Measurements from ENCODE around the gene NOX4.
"Not testable (repeated sequence)": the region's sequence is repeated elsewhere in the genome, so short reads cannot be mapped to it uniquely, and the experiment has no call there.

The NOX4 gene

DNA sequence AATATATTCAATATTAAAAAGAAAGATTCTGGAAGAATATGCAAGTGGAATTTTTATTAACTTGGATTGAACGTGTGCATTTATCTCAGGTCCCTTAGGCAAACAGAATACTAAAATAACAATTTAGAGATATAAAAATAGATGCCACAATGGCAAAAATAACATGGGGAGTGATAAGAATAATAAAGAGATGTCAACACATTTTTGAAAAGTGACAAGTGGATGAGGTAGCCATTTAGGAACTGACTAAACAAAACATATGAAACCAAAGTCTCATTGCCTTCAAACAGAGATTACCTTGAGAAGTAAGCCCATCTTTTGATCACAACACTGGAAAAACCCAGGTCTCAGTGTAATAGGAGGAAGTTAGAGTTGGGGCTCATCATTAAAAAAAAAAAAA lies 112.2 kb downstream of the NOX4 start:
- DNase-seq: not testable (repeated sequence)

DNA sequence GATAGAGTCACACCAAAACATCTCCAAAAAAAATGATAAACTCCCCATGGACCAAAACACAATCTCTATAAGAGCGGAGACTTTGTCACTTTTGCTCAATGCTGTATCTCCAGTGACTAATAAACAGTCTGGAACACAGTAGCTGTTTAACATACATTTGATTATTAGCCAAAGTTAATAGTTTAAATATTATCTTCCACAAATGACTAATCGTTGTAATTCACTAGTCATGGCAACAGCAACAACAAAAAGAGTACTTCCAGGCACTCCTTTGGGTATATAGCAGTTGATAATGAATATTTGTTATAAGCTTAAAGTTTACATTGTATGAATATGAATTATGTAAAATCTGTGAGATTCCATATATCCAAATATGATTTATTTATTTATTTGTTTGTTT lies 121.8 kb downstream of the NOX4 start:
- DNase-seq: not testable (repeated sequence)

DNA sequence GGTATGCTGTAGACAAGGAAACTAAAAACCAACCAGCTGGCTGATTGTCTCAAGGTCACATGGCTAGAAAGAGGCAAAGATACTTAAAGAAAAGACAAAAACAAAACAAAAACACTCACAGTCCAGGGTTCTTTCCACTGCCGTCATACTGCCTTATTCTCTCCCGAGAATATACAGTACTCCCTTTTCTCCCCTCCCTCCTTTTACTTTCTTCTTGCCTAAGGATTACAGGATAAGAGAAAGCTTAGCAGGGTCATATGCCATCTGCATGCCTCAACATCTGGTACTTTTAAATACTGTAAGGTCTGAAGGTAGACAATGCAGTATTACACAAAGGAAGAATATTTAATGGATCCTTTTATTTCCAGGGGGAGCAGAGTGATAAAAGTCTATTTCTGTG lies 126.3 kb downstream of the NOX4 start:
- DNase-seq: not testable (repeated sequence)

DNA sequence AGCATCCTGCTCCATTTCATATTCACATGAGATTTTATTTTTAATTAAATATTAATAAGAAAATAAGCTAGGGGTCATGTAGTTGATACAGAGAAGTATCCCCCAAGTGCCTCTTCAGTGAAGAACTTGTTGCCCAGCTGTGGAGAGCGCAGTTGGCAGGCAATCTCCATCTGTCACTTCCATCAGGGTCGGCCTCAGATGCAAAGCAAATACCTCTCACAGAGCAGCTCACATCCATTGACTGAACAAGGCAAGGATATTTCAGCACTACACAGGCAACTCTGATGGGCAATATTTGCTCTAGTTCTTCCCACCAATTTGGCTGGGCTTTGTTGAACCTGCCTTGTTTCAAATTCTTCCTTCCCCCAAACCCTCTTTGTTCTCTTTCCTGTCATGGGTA lies 129.4 kb downstream of the NOX4 start:
- DNase-seq: no peak

DNA sequence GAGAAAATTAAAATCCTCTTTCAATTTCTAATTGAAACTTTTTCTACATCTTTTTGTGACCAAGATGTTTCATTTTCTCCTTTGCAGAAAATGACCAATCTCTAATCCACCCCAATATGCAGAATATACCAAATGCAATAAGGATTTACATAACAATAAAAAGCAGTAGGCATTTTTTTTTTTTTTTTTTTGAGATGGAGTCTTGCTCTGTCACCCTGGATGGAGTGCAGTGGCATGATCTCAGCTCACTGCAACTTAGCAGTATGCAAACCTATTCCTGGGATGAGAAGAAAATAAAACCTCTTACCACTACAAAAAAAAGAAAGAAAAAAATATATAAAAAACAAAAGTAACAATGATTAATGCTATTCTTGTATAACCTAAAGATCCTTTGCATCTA lies 132.0 kb downstream of the NOX4 start:
- DNase-seq: not testable (repeated sequence)

DNA sequence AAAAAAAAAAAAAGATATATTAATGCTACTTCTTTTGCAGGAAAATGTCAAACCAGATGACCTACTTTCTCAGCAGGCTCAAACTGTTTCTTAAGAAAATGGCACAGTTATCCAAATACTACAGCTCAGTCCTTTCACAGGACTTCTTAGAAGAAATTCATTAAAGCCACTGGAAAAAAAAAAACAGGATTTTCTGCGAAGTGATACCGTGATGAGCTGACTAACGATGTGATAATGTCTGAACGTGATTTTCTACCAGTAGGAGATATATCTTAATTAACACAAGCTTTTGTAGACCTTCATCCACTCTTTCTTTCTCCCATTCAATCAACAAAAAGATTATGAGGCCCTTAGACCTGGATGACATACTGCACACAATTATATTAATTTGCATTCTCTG lies 132.4 kb downstream of the NOX4 start:
- DNase-seq: no peak

DNA sequence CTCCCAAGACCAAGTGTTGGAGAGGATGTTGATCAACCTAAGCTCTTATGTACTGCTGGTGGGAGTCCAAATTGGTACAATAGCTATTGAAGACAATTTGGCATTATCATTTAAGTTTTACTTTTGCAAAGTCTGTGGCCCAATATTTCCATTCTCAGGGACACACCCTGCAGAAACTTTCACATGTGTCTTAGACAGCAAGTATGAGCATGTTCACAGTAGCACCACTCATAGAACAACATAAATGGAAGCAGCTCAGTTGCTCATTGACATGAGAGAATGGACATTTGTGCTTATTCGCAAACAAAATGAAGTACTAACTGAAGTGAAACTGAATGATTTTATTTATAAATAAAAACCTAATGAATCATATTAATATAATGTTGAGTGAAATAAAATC lies 135.5 kb downstream of the NOX4 start:
- DNase-seq: no peak

DNA sequence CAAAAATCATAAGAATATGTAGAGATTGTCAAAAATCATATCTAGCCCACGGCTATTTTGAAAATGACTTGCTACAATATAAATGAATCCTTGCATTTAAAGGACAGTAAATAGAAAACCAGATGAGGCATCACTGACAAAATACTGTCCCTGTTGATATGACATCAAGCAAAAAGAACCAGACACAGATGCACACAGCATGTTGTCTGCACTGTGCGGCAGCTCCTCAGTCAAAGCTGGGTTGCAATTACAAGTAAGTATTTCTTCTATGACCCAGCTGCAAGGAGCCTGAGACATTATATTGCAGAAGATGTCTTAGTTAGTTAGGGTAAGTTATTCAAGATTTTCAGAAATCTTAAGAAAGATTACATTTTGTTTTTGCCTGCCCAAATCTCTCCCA lies 136.7 kb downstream of the NOX4 start:
- DNase-seq: not testable (repeated sequence)

DNA sequence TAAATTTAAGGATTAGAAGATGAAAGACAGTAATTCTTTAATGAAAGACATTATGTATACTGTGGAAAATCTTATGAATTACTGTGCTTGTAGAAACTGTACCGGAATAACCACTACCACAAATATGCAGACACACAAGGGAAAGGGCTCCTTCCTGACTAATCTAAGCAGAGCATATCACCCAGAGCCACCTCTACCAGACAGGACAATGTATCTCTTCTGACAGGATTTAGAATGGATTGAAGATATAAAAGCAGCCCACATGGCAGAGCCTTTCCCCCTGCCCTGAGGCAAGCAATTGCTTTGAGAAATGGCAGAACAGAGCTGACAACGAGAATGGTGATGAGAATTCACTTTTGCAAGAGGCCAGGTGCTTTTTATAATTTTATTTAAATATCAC lies 144.1 kb downstream of the NOX4 start:
- DNase-seq: no peak

DNA sequence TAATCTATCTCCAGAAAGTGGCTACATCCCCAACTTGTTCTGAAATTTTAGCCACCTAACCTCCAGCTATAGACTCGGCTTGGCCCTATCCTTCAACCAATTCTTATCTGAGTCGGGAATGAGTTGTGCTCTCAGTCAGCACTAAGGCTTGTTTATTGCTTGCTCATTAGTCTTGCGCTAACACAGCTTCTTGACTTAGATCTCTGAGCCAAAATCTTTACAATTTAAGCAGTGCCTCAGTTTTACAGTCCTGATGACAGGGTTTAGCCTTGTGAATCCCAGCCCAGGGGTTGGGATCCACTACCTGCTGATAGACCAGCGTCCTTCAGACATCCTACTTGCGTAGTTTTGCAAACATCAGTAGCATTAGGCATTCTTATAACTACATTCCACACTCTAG lies 144.6 kb downstream of the NOX4 start:
- DNase-seq: no peak

DNA sequence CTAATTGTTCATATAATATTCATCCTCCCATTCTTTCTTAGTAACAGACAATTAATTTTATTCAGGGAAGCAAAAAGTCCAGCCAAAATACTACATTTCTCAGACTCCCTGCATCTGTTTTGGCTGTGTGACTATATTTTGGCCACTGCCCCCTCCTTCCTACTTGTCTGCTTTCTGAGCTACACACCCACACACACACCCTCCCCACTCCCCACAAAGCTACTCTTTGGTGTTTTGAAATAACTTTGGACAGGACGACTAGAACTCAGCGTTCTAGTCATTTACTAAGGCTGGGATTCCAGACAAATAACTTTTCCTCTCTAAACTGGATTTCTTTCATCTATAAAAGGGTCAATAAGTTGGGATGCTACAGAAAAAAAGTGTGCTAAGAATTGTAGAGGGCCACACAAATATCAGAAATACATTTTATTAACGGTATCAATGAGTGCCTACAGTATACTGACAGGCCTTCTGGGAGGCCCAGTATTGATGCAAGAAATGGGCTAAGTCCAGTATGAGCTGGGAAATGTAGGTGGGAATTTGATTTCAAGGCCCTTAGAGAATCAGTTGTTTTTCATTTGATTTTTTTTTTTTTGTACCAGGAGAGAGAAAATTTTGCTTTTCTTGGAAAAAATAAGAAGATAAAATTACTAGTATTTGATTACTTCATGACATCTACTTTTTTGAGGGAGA lies 148.1 kb downstream of the NOX4 start:
- not testable (repeated sequence) for DNase-seq

DNA sequence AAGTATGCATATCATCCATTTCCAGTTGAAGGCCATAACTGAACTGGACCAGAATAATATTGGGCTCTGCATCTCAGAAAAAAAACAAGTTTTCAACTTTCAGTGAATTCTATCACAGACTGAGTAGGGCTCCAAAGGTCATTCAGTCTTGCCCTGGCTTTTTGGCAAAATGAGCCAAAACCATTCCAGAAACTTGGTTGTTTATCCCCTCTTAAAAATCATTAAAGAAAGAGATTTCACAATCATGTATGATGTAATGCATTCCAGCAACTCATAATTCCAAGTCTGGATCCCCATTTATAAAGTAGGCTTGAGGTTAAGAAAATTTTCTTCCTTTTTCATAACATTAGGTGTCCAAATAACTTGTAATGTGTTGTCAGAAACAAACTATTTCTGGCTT lies 150.7 kb downstream of the NOX4 start:
- not testable (repeated sequence) for DNase-seq

DNA sequence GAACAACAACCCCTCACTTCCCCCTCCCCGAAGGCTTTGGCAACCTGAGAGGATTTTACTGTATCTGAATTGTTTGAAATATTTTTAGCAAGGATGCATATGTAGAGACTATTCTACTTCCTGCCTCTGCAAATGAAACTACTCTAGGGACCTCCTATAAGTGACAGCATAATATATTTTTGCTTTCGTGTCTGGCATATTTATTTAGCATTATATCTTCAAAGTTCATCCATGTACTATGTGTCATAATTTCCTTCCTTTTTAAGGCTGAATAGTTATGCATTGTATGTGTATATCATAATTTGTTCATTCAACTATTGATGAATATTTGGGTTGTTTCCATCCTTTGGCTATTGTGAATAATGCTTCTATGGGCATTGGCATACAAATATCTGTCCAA lies 153.1 kb downstream of the NOX4 start:
- DNase-seq: not testable (repeated sequence)

DNA sequence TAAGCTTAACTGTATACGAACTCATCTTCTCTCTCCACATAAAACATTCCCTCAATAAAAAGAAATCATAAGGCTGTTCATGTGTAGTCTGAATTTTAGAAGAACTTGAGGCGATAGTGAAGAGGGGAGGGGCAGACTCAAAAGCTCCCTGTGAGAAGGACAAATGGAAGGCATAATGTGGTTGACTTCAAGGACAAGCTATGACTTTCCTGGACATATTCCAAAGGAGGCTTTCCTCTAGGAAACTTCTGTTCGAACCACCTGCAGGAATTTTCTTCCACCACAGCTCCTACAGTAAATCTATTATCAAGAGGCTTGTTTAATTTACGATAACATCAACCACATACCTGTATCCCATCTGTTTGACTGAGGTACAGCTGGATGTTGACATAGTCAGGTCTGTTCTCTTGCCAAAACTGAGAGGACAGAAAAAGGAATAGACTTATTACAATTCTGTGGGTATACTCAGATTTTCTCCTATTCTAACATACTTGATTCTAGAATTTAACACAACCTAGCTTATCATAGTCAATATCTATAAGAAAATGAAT lies 154.0 kb downstream of the NOX4 start:
- not testable (repeated sequence) for DNase-seq

DNA sequence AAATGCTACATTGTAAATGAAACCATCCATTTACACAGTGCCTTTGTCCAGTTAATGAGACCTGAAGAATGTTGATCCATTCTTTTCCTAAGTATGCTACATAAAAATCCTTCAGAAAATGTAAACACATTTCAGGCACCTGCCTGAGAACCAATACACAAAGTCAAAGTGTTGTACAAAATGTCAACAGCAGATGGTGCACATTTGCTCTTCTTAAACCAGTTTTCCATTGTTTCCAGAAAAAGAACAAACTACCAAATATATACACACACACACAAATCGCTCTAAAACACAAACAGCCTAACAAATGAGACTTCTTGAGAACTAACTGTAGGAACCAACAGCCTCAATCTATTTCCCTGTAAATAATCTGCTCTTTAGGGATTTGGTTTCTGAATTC lies 157.5 kb downstream of the NOX4 start:
- DNase-seq: peak; percentile 70

DNA sequence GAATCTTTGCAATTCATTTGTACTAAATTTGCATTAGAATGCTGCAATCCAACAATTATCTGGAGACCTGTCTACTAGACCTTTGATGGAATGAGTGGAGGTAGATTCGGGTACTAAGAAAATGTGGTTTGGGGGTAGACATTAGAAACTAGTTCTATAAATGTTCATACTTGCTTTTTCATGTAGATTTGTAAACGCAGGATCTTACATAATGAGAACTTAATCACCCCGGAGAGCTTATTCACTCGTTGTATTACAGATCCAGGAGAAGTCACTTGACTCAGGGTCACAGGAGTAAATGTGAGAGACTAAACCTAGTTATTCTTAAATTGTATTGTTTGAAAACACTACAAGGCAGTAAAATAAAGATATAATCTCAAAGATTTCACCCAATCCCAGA lies 159.2 kb downstream of the NOX4 start:
- DNase-seq: not testable (repeated sequence)

DNA sequence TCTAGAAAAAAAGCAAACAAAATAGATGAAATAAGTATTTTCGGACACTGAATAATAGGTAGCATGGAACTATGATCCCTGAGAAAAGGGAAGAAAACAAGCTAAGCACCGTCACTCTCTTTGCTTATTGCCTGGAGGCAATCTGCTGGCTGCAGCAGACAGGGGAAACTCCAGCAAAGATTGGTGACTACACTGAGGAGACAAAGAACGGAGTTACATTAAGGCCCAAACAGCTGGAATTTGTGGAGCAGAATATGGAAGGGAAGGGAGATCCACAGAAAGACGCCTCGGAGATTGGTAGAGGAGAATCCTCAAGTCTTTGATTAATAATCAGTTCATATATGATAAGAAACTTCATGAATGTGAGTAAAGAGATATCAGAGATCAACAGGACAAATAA lies 163.3 kb downstream of the NOX4 start:
- no peak for DNase-seq

DNA sequence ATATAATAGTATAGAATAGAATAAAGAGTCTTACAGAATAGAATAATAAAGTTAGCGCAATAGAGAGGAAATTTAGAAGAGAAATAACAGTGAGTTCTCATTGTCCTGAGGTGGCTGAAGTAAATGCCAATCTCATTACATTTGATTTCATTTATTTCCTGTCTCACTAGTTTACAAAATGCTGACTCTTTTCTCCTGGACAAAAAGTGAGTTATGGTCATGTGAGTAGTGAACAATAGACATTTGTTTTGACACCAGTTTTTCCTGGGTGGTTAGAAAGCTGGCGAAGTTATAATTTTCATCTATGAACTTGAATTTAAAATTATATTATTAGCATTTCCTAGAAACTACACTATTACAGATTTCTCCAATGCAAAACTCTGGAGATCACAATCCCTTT lies 169.8 kb downstream of the NOX4 start:
- no peak for DNase-seq

DNA sequence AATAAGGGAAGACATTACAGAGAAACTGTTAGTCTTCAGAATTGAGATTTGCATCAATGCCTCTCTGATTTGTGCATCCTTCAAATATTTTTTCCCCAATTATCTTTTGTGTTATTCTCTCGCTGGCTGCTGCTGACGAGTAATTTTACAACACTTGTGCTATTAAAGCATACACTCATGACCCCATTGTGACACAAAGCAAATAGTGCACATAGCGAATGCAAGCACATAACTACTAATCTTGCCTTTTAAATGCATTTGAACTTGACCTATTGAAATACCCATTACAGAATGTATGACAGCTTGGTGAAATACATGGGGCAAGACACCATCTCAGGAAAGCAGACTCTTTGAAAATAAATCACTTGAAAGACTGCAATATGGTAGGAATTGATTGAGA lies 180.6 kb downstream of the NOX4 start:
- not testable (repeated sequence) for DNase-seq

DNA sequence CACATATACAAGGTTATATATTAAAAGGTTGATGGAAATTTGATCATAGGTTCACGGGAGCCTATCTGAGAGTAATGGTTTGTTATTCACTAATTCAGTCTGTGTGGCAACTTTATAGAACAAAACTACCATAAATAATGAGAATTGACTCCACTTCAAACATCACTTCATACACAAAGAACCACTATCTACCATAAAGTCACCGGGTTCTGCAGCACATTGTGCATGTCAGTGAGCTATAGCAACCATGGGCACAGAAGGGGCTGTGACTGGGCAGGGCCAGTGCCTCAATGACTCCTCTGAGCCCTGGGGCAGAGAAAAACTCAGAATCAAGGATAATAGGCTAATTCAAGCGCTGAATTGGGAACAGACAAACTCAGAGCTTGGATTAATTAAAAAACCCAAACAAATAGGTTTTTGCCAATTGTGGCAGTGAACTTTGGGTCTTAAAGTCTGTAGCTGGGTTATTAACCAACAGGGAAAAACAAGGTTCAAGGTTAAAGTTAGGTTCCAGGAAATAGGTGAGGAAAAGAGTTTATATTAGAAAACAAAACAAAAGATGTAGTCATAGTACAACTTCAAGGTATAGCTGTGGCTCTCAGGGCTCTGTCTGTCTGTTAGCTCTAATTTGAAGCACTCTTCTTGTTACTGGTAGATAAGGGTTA lies 181.7 kb downstream of the NOX4 start:
- not testable (repeated sequence) for DNase-seq

DNA sequence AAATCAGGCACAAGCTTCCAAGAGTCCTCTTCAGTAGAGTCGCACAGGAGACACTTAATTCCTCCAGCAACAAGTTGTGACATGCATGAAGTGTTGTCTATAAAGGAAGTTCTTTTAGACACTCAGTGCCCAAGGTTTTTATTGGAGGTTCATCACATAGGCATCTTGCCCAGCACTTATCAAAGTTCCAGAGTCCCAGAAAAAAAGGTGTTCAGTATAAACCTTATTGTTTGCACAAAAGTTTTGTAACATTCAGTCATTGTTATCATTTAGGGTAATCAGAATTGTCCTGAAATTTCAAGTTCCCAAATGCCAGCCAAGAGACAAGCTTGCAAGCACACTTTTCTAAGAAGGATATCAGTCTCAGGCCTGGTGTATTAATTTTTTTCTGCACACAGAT lies 182.9 kb downstream of the NOX4 start:
- DNase-seq: not testable (repeated sequence)

DNA sequence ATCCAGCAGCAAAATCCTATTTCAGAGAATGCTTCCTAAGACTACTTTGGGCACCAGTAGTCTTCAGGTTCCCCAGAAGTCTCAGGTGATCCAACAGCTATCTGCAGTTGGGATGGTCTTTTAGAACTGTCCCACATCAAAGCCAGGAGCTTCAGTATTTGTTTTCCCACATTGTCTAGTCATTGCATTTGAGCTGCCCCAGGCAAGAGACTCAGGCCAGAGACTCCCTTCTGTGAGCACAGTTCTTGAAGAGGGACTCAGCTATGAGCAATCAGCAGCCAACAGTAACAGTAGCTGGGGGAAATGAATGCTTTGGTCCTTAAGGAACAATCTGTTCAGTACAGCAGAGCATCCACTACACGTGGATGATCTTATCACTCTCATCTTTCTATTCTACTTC lies 188.1 kb downstream of the NOX4 start:
- not testable (repeated sequence) for DNase-seq

DNA sequence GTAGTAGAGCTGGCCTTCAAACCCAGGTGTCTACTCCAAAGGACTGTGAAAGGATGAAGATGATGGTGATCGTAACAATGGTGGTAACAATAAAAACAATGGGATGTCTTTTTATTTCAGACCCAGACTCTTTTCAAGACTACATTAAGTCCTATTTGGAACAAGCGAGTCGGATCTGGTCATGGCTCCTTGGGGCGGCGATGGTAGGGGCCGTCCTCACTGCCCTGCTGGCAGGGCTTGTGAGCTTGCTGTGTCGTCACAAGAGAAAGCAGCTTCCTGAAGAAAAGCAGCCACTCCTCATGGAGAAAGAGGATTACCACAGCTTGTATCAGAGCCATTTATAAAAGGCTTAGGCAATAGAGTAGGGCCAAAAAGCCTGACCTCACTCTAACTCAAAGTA lies 196.2 kb downstream of the NOX4 start:
- DNase-seq: not testable (repeated sequence)

DNA sequence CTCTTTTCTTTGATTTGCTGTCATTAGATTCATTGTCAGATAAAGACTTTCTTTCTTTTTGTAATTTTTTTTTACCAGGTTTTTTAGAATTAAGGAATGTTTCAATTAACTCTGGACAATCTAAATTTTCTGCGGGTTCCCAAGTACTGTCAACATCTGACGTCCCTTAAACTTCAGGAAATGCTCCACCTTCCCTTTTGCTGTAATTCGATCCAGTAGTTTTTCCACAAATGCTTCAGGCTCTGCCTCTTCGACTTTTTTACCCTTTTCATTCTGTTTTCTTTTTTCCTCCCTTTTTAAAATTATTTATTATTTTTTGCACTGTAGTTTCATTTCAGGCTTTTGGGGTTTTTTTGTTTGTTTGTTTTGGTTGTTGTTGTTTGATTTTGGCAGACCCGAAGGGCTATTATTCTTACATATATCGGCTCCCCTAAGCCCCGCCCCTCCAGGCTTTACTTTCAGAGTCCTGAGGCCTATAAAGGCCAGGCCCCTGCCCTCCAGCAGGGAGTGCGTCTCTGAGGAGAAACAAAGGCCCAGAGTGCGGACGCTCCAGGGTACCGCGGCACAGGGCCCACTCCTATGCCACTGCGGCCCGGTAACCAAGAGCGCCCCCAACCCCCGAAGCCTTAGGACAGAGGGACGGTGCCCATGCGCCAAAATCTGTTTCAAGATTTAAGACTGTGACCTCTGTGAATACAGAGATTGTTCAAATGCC lies 197.1 kb downstream of the NOX4 start:
- DNase-seq: no peak

Measured in DMS53 (cell line).